Effector memory CD4-positive, alpha-beta T cell (primary cell): ENCODE data around the gene RASL10B.

Source experiments
- DNase-seq, 3 donors: peaks; one replicate each; pipeline ENCODE4 v3.0.0-alpha.2; 2020
- H3K27ac ChIP-seq: 2 replicates; pipeline ENCODE4 v1.7.0; 2013; ENCODE audit warnings: mild to moderate bottlenecking, low read length, moderate library complexity; ENCODE audit not compliant: insufficient read depth, poor library complexity, severe bottlenecking
- H3K27me3 ChIP-seq: replicated peaks from 2 replicates; pipeline ENCODE4 v1.7.0; 2013; ENCODE audit warnings: mild to moderate bottlenecking, low read length; ENCODE audit not compliant: insufficient read depth, control insufficient read depth, poor library complexity, severe bottlenecking
- H3K36me3 ChIP-seq: 2 replicates; pipeline ENCODE4 v1.7.0; 2013; ENCODE audit warnings: mild to moderate bottlenecking, low read length, moderate library complexity; ENCODE audit not compliant: control insufficient read depth, insufficient read depth
- H3K4me1 ChIP-seq: 2 replicates; pipeline ENCODE4 v1.7.0; 2013; ENCODE audit warnings: low read length, mild to moderate bottlenecking; ENCODE audit not compliant: control insufficient read depth, insufficient read depth, poor library complexity, severe bottlenecking
- H3K4me3 ChIP-seq: 2 replicates; pipeline ENCODE4 v1.7.0; 2013; ENCODE audit warnings: low read length, low read depth, mild to moderate bottlenecking; ENCODE audit not compliant: insufficient read depth, poor library complexity, severe bottlenecking
- H3K9me3 ChIP-seq: 2 replicates; pipeline ENCODE4 v1.7.0; 2013; ENCODE audit warnings: mild to moderate bottlenecking, low read length, moderate library complexity; ENCODE audit not compliant: control insufficient read depth

Gene RASL10B

DNA sequence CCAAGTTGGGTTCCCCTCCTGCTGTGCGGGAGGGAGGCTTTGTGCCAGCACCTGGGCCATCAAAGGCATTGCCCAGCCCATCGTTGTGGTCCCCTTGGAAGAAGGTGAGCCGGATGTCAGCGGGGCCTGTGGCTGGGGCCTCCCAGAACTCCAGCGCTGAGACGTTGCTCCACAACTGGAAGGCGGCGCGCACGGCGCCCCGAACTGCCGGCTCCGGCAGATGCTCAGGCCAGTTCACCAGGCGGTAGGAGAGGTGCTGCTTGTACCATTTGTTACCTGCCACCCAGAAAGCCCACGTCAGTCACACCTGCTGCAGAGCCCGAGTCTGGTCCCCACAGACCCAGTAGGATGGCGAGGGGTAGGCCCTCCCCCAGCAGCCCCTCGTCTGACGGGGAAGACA is 41.7 kb downstream of the RASL10B start:
- Histone ChIP-seq H3K27ac (no peak overlapping the region), H3K9me3 (no peaks in the 10 kb centered on the region), H3K27me3 (no peaks in the 10 kb centered on the region), H3K4me1 (no peaks in the 10 kb centered on the region), H3K36me3 (no peaks in the 10 kb centered on the region), H3K4me3 (no peak overlapping the region)
- no peak for DNase-seq

DNA sequence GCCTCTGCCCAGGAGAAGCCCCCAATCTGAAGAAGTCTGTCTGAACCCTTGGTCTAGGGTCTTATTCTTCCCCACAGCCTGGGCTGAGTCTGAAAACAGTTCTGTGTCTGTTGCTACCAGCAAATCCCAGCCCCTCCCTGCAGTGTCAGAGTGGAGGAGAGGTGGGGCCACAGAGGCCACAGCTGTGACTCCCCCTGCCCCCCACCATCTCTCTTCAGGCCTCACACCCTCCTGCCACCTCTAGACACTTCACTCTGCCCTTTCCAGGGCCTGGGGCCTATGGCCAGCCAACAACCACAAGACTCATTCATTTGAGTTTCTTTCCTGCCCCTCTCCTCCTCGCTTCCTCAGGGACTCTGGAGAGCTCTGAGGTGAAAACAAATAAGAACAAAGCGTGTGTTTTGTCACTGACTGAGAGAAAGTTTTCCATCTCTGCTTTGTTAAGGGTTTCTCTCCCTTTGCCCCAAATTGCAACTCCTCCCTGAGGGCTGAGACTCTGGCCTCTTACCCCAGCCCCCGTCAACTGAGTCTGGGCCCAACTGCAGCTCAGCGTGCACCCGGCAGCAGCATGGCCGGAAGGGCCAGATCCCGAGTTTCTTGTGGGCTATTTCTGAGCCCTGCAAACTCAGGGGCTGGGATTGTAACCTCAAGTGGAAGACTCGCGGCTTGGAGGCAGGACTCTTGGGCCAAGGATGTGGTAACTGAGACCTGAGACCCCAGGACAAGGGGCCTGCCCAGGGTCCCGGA is 42.4 kb downstream of the RASL10B start:
- no peaks in the 10 kb centered on the region for H3K27me3 ChIP-seq
- H3K4me3 ChIP-seq: no peak overlapping the region
- no peaks in the 10 kb centered on the region for H3K9me3 ChIP-seq
- H3K36me3 ChIP-seq: no peaks in the 10 kb centered on the region
- no peak overlapping the region for H3K27ac ChIP-seq
- no peak for DNase-seq
- H3K4me1 ChIP-seq: no peaks in the 10 kb centered on the region

DNA sequence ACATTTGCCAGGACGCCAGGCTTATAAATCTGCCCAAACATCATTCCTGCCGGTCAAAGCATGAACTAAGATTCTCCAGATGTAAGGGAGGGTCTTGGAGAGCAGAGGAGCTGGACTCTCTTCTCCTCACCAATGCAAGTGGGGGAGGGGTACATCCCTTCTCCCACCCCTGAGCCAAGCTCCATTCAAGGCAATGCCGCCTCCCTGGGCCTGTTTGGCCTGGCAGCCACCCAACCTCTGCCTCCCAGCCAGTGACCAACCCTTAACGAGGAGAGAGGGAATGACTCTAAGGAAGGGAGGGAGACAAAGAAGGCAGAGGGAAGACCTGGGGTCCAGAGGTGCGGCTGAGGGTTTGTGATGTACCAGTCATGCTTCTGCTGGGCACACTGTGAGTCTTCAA is 43.1 kb downstream of the RASL10B start:
- H3K4me3 ChIP-seq: no peak overlapping the region
- no peaks in the 10 kb centered on the region for H3K27me3 ChIP-seq
- no peaks in the 10 kb centered on the region for H3K4me1 ChIP-seq
- no peak overlapping the region for H3K27ac ChIP-seq
- no peak for DNase-seq
- H3K9me3 ChIP-seq: no peaks in the 10 kb centered on the region
- H3K36me3 ChIP-seq: no peaks in the 10 kb centered on the region

DNA sequence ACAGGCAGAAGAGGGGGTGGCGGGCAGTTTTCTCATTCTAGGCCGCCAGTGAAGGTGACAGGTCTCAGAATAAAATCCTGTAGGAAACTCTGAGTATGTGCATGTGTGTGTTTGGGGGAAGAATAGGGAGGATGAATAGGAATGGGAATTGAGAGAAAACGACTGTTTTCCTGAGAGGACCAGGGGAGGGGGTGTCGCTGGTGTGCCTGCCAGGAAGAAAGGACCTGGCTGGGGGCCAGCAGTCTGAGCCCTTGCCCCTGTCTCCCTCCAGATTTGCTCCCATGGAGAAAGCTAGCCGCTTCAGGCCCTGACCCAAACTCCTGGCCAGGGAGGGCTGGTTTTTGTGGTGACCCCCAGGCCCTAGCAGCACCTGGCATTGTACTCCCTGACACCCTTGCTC is 43.6 kb downstream of the RASL10B start:
- Histone ChIP-seq H3K4me3 (no peak overlapping the region), H3K27me3 (no peaks in the 10 kb centered on the region), H3K36me3 (no peaks in the 10 kb centered on the region), H3K9me3 (no peaks in the 10 kb centered on the region), H3K4me1 (no peaks in the 10 kb centered on the region), H3K27ac (no peak overlapping the region)
- no peak for DNase-seq

DNA sequence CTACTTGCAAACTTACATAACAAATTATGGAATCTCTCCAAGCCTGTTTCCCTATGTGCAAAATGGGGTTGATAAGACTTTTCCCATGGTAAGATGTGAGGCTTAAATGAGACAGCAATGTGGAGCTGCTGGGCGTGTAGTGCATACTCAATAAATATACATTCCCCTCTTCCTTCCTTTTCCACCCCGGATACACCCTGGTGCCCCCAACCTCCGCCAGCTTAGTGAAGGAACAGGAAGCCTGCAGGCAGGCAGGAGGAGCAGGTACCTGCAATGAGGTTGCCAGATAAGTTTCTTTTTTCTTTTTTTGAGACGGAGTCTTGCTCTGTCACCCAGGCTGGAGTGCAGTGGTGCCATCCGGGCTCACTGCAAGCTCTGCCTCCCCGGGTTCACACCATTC is 44.1 kb downstream of the RASL10B start:
- Histone ChIP-seq H3K27me3 (no peaks in the 10 kb centered on the region), H3K36me3 (no peaks in the 10 kb centered on the region), H3K27ac (no peak overlapping the region), H3K9me3 (no peaks in the 10 kb centered on the region), H3K4me3 (no peak overlapping the region), H3K4me1 (no peaks in the 10 kb centered on the region)
- DNase-seq: no peak

DNA sequence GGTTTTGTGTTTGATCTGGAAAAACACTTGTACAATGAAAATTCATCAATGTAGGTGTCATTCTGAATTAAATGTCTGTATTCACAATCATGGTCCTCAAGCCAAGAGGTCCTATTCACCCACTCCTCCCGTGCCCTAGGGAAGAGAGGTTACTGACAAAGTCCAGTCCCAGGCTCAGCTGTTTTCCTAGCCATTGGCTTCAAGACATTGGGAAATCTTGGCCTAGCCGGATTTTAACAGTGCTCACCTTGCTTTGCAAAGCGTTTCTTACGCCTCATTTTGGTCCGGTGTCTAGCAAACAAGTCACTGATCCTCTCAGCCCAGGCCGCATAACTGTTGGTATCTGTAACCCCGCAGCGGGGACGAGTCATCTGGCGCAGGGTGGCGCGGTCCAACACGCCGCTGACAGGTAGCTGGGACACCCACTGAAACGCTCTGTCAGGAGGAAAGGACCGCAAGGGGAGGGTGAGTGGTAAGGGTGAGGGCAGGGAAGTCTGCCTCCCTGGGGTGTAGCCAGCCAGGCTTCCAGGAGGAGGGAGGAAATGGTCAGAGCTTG is 47.3 kb downstream of the RASL10B start:
- DNase-seq: no peak
- H3K36me3 ChIP-seq: no peaks in the 10 kb centered on the region
- no peaks in the 10 kb centered on the region for H3K4me1 ChIP-seq
- no peaks in the 10 kb centered on the region for H3K27me3 ChIP-seq
- no peak overlapping the region for H3K4me3 ChIP-seq
- no peaks in the 10 kb centered on the region for H3K9me3 ChIP-seq
- no peak overlapping the region for H3K27ac ChIP-seq

DNA sequence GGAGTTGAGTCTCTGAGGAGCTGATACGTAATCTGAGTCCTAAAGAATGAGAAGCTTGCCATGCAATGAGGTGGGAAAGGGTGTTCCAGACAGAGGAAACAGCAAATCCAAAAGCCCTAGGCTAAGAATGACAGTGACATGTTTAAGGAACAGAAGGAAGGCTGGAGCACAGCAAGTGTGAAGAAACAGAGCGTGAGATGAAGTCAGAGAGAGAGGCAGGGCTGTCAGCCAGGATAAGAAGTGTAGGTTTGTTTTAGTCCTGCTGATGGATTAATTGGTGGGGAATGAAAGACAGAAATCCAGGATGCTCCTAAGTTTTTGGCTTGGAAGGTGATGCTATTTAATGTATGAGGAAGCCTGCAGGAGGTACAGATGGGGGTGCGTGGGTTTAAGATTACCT is 49.5 kb downstream of the RASL10B start:
- Histone ChIP-seq H3K27ac (no peak overlapping the region), H3K4me1 (no peaks in the 10 kb centered on the region), H3K4me3 (no peak overlapping the region), H3K27me3 (no peaks in the 10 kb centered on the region), H3K9me3 (no peaks in the 10 kb centered on the region), H3K36me3 (no peaks in the 10 kb centered on the region)
- DNase-seq: no peak

DNA sequence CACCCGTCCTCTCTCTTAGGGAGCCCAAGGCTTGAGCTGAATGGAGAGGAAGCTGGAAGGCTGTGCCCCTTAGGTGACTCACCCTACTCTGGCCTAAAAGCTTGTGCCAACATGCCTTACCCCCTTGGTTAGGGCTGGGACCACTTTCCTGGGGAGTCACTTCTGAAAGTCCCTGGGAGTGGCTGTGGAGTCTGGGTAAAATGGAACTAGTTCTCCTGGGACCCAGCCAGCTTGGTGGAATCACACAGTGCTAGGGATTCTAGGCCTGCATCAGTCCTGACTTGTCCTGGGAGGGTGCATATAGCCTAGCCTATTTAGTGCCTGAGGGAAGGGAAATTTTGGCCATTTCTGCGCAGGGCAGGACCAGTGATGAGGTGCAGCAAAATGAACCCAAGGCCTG is 53.5 kb downstream of the RASL10B start:
- Histone ChIP-seq H3K36me3 (no peaks in the 10 kb centered on the region), H3K4me1 (no peaks in the 10 kb centered on the region), H3K9me3 (no peaks in the 10 kb centered on the region), H3K4me3 (no peak overlapping the region), H3K27me3 (no peaks in the 10 kb centered on the region), H3K27ac (no peak overlapping the region)
- DNase-seq: no peak

DNA sequence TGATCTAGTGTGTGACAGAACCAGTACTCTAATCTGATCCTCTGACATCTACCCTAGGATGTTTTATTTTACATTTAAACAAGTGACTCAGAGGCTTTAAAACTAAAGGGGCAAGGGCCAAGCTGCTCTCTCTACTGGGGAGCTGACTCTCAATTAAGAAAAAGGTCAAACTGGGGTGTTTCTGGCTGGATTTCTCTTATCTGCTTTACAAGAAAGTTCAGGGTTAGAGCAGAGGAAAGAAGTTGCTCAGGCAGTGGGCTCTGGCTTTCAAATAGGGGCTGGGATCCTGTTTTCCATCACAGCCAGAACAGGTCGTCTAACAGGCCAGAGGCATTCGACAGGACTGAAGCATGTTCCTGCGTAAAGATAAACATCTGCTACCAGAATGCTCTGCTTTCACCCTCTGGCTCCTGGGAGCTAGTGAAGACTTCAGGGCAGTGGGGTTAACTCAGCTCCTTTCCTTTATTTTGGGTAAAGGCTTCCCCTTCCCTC is 55.5 kb downstream of the RASL10B start:
- Histone ChIP-seq H3K36me3 (no peaks in the 10 kb centered on the region), H3K27ac (no peak overlapping the region), H3K4me3 (no peak overlapping the region), H3K9me3 (no peaks in the 10 kb centered on the region), H3K4me1 (no peaks in the 10 kb centered on the region), H3K27me3 (no peaks in the 10 kb centered on the region)
- no peak for DNase-seq

DNA sequence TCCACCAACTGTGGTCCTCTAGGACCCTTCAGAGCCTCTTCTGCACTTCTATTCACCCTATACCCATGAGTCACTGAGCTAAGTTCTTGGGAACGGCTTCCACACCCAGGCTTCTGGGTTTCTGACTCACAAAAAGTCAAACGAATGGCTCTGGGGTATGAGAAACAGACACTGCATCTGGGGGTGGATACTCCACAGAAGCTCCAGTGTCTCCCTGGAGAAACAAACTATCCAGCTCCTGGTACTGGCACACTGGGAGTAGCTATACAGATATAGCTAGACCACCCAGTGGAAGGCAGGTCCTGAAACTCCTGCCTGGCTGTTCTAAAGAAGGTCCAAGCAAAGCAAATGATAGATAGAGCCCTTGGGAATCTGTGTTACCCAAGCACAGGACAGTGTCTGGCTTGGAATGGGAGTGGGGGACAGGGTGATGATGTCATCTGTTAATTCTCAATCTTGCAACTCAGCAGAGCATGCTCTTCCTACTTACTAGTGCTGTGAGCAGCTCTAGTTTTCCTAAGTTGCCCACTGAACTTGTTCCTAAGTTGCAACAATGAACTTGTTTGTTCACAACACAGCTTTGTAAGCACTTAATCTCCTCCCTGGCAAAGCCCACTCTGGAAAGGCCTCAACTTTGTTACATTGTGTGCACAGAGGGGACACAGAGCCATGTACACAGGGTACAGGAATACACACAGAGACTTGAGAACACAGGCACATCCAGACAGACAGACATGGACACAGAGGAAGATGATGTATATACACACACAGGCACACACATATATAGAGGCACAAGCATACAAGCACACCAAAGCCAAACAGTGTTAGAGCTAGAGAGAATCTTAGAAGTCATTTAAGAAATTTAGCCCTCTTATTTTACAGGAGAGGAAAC is 57.3 kb downstream of the RASL10B start:
- no peaks in the 10 kb centered on the region for H3K27me3 ChIP-seq
- H3K4me3 ChIP-seq: no peak overlapping the region
- H3K36me3 ChIP-seq: no peaks in the 10 kb centered on the region
- no peaks in the 10 kb centered on the region for H3K9me3 ChIP-seq
- no peak overlapping the region for H3K27ac ChIP-seq
- H3K4me1 ChIP-seq: no peaks in the 10 kb centered on the region
- DNase-seq: no peak
